HG03025 (cell line): ENCODE measurements around the gene KLHDC8A.
"Not testable (repeated sequence)": the region's sequence is repeated elsewhere in the genome, so short reads cannot be mapped to it uniquely, and the experiment has no call there.

Experiments
- ATAC-seq: cut with Tn5 transposase; IDR thresholded peaks from one replicate; pipeline ENCODE4 v1.9.1; 2021; ENCODE audit warnings: mild to moderate bottlenecking, moderate library complexity; ENCODE audit not compliant: unreplicated experiment, low FRiP score

Gene KLHDC8A, protein sequence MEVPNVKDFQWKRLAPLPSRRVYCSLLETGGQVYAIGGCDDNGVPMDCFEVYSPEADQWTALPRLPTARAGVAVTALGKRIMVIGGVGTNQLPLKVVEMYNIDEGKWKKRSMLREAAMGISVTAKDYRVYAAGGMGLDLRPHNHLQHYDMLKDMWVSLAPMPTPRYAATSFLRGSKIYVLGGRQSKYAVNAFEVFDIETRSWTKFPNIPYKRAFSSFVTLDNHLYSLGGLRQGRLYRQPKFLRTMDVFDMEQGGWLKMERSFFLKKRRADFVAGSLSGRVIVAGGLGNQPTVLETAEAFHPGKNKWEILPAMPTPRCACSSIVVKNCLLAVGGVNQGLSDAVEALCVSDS

DNA sequence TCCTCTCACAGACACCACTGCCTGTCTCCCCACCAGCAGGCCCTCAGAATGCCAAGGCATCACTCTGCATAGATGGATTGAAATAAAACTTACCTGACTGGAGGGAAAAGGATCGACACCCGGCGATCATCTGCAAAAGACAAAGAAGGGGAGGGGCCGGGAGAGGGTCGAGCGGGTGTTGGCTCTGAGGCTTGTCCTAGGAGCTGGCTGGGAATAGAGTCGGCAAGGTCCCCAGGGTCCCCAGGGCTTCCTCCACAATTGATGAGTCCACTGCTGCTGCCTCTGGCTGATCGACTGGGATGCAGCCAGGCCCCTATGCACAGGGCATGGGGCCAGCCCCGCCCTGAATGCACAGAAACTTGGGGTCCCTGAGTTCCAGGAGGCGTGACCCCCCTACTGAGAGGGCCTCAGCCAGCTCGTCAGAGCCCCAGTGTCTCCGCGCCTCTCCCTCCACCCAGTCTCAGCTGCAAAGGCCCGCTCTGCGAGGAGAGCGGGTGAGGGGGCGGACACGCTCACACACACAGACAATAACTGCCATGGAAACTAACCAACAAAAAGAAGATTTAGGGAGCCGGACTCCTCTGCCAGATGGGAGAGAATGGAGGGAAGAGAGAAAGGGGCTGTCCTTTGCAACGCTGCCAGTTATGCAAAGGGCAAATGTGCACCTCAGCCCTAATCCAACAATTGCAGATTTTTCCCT is at the start of gene KLHDC8A:
KLHDC8A (minus strand) TSS at position 483 of the 700 bp plus-strand sequence. CDS start 13,318 bp downstream, outside the sequence.
- no peak for ATAC-seq

GRCh38 chr1:205406252-205406651 is 49.5 kb upstream of the KLHDC8A start:
- not testable (repeated sequence) for ATAC-seq

DNA sequence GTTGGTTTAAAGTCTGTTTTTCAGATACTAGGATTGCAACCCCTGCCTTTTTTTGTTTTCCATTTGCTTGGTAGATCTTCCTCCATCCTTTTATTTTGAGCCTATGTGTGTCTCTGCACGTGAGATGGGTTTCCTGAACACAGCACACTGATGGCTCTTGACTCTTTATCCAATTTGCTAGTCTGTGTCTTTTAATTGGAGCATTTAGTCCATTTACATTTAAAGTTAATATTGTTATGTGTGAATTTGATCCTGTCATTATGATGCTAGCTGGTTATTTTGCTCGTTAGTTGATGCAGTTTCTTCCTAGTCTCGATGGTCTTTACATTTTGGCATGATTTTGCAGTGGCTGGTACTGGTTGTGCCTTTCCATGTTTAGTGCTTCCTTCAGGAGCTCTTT is 47.8 kb upstream of the KLHDC8A start:
- not testable (repeated sequence) for ATAC-seq

DNA sequence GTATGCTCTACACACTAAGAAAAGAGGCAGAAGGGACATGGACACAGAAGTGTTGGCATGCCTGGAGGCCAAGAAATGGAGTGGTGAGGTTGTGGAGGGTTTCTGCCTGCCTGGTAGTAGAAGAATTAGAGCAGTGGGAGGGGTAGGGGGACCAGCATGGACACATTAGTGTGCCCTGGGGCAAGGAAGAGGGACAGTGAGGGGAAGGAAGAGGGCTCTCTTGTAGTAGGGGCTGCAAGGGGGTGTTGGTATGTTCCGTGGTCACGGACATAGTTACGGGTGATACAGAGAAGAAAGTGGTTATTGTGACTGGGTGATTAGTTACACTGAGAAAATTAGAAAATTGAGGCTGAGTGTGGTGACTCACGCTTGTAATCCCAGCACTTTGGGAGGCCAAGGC is 41.9 kb upstream of the KLHDC8A start:
- no peak for ATAC-seq

DNA sequence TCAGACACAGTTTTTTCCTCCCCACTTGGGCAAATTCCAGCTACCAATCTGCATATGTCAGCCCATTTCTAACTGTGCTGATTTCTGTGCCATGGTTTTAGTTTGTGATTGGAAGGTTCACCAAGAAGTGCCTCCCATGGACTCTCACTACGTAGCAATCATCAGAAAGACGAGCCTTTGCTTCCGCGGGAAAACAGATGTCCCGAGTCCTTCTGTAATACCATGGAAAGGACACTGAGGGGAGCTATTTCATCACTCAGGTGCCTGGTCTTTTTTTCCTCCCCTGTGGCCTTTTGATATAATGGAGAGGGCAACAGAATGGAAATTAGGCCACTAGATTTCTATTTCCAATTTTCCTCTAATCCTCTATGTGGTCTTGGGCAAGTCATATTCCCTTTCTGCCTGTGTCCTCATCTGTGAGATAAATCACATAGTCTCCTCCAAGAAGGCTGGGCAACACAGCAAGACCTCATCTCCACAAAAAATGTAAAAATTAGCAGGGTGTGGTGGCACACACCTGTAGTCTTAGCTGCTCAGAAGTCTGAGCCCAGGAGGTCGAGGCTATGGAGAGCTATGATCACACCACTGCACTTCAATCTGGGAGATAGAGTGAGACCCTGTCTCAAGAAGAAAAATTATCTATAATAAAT is 40.4 kb upstream of the KLHDC8A start:
- no peak for ATAC-seq

GRCh38 chr1:205395616-205396015 is 38.9 kb upstream of the KLHDC8A start:
- no peak for ATAC-seq

DNA sequence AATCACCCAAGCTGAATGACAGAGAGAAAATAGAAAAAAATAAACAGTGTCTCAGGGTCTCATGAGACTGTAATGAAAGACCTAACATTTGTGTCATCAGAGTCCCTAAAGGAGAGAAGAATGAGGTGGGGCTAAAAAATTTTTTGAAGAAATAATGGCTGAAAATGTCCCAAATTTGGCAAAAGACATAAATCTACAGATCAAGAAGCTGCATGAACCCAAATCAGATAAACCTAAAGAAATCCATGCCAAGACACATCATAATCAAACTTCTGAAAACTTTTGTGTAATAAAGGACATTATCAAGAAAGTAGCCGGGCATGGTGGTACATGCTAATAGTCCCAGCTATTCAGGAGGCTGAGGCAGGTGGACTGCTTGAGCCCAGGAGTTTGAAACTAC is 35.9 kb upstream of the KLHDC8A start:
- ATAC-seq: no peak

DNA sequence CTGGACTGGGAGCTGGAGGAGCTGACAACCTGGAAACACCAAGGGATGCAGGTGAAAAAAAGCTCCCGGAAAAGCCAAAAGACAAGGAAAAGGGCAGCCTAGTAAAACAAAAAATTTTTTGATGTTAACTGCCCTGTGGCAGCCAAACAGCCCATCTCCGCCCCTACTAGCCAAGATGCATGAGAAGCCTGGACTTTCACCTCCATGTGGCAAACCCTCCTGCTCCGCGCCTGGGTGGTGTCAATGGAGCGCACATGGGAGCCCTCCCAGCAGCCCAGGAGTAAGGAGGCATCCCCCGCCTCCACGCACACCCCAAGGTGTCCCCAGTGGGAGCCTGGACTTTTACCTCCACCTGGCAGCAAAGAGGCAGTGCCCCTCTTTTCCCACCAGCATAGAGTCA is 34.7 kb upstream of the KLHDC8A start:
- ATAC-seq: no peak

DNA sequence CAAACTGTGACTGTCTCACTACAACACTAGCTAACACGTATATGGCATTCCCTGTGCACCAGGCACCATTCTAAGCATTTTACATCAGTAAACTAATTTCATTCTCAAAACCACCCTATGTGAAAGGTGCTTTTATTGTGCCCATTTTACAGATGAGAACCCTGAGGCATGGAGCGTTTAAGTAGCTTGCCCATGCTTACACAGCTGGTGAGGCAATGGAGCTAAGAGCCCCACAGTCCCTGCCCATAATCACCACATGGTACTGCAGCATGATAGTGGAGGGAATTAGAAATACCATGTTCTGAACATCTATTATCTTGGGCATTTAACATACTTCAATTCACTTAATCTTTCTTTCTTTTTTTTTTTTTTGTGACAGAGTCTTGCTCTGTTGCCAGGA is 31.1 kb upstream of the KLHDC8A start:
- no peak for ATAC-seq

GRCh38 chr1:205382990-205383389 is 26.3 kb upstream of the KLHDC8A start:
- not testable (repeated sequence) for ATAC-seq

DNA sequence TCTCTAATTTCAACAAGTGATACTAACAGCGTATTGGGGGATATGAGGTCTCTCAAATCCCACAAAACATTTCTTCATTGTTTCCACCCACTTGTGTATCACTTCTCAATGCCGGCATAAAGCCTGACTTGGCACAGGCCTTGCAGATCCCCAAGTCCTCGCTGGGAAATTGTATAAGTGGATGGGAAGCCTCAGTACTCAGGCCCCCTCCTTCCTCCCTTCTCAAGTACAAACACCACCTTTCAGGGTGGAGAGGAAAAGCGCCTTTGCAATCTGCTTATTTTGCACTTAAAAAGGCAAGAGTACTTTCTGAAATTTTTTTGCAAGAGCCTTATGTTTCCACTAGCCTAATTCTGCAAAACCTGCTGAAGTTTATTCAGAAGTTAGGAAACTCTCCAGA is 25.8 kb upstream of the KLHDC8A start:
- no peak for ATAC-seq

DNA sequence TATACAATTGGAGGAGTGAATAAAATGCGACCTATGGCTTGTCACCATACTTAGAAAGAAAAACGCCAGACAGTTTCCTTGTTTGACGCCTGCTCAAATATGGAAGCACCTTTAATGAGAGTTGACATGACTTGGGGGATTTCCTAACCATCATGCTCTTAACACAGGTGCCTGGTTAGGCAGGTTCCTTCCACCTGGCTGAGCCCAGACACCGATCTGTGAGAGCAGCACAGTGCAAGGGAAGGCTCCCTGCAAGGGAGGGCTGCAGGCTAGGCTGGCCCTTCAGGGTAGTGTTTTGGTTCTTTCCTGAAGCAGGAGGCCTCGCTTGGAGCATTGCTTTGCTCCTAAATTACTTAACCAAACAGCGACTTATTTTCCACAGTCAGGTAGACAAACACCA is 24.6 kb upstream of the KLHDC8A start:
- ATAC-seq: no peak

DNA sequence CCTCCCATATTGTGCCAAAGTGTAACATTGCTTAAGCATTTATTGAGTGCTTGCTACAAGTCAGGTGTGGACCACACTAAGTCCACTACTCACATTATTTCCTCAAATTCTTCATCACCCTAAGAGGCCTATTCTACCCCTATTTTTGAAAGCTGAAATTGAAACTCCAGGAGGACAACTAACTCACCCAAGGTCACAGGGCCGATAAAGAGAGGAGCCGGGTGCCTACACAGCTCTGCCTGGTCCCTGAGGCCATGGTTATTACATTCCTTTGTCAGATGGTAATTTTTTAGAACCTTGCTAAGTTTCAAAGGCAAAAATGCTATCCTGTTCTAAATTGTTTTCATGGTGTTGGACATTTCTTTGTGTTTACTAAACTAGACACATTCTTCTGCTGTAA is 24.2 kb upstream of the KLHDC8A start:
- ATAC-seq: no peak

DNA sequence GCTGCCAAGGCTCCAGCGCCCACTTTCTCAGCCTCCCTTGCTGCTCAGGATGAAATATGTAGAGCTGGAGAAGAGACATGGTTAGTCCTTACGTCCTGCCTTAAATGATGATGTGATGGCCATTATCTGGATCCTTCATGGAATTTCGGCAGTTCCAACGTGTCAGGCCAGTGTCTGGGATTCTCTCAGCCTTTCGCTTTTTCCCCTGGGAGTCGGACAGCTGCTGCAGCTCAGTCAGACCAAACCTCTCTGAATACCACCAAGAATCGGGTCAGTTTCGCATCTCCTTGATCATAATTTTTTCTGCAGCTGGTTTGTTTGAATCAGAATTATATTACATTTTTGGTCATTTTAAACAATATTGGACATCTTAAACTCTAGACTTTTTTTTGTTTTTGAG is 22.3 kb upstream of the KLHDC8A start:
- ATAC-seq: no peak

- ATAC-seq: no peak
Measured at GRCh38 chr1:205377355-205377754, 20.6 kb upstream of the KLHDC8A start.

- no peak for ATAC-seq
Measured at GRCh38 chr1:205376739-205377138, 20.0 kb upstream of the KLHDC8A start.

DNA sequence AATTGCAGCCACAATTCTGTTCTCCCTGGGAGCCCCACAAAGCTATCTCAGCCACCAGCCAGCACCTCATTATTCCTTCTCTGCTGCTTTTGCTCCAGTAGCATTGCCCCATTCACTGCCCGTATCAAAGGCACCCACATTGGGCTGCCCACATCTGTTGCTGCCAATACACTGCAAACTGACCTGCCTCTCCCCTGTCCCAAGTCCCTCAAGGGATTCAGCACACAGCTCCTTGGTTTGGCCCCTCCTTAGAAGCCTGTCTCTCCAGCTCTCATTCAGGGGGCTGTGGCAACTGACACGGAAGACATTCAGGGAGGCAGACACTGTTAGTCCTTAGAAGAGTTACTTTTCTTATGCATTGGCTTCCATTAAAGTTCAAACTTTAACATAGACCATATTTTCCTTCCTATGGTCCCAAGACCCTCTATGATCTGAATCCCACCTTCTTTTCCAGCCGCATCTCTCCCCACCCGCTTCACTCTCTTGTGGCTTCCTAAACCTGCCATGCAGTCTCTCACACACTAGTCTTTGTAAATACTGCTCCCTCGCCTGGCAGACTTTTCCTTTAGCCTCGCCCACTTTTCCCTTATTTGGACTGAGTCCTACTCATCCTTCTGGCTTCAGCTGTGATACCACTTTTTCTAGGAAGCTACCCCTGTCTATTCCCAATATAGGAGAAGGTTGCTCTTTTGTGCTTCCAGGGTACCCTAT is 19.3 kb upstream of the KLHDC8A start:
- no peak for ATAC-seq

GRCh38 chr1:205374210-205375078 is 17.7 kb upstream of the KLHDC8A start:
- no peak for ATAC-seq

DNA sequence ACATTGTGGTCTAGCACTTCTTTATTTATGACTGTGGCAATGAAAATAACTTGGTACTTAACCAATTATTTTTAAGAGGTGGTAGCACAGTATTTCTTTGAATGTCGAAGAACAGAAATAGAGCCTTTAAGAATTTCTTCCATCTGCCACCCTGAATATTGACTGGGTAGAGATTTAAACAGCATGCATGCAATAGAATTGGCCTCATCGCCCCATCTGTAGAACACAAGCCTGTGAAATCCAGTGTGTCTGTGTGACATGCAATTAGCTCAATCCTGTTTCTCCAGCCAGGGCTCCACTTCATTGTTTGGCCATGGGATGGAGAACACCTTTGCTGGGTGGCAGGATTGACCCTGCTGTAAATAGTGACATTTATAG is 17.1 kb upstream of the KLHDC8A start:
- no peak for ATAC-seq
